Duodenal mucosa (tissue), 2 donors: ENCODE results near the gene ERC1.

ENCODE experiments used
- H3K27ac ChIP-seq: one replicate; pipeline ENCODE4 v1.7.0; 2013; ENCODE audit warnings: low read depth, low read length
- H3K27me3 ChIP-seq, 2 donors: one replicate each; pipeline ENCODE4 v1.7.0; 2013; ENCODE audit warnings: low read length in 2 of 2, control low read depth in 1 of 2; ENCODE audit not compliant: insufficient read depth in 2 of 2, control insufficient read depth in 1 of 2
- H3K36me3 ChIP-seq, 2 donors: one replicate each; pipeline ENCODE4 v1.7.0; 2013; ENCODE audit warnings: low read length in 2 of 2, control low read depth in 1 of 2; ENCODE audit not compliant: insufficient read depth in 2 of 2, control insufficient read depth in 1 of 2
- H3K4me1 ChIP-seq, 2 donors: one replicate each; pipeline ENCODE4 v1.7.0; 2013; ENCODE audit warnings: low read length in 2 of 2, control low read depth in 1 of 2; ENCODE audit not compliant: insufficient read depth in 2 of 2, control insufficient read depth in 1 of 2
- H3K4me3 ChIP-seq, 2 donors: one replicate each; pipeline ENCODE4 v1.7.0; 2013; ENCODE audit warnings: low read length in 2 of 2, low read depth in 1 of 2
- H3K9ac ChIP-seq, 2 donors: one replicate each; pipeline ENCODE4 v1.7.0; 2013; ENCODE audit warnings: low read length in 2 of 2, low read depth in 1 of 2
- H3K9me3 ChIP-seq, 2 donors: one replicate each; pipeline ENCODE4 v1.7.0; 2013; ENCODE audit warnings: low read length in 2 of 2, control low read depth in 1 of 2; ENCODE audit not compliant: control insufficient read depth in 1 of 2

The ERC1 gene

DNA sequence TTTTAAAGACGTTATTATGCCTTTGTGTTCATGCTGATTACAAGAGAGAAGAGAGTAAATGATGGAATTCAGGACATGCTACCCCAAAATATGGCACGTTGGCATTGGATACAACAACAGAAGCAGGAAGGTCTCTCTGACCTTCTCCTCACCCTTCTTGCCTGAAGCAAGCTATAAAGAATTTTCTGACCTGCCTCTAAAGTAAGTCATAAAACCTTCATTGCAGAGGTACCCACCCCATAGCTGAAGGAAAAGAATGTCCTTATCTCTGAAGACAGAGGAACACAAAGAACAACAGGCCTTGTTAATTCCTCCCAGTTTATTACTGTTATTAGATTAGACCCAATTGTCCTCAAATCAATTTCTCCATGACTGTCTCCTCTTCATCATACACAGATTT is 427.1 kb downstream of the ERC1 start:
- no peaks in the 10 kb centered on the region for H3K27me3 ChIP-seq
- no peak overlapping the region for H3K27ac ChIP-seq
- no peaks in the 10 kb centered on the region for H3K4me1 ChIP-seq
- no peak overlapping the region for H3K9ac ChIP-seq
- H3K9me3 ChIP-seq, result peaks cover 4 to 9% of the 10 kb centered on the region in 2 donors
- peaks cover 0 to 2% of the 10 kb centered on the region in 2 donors for H3K36me3 ChIP-seq
- H3K4me3 ChIP-seq, result no peak overlapping the region

DNA sequence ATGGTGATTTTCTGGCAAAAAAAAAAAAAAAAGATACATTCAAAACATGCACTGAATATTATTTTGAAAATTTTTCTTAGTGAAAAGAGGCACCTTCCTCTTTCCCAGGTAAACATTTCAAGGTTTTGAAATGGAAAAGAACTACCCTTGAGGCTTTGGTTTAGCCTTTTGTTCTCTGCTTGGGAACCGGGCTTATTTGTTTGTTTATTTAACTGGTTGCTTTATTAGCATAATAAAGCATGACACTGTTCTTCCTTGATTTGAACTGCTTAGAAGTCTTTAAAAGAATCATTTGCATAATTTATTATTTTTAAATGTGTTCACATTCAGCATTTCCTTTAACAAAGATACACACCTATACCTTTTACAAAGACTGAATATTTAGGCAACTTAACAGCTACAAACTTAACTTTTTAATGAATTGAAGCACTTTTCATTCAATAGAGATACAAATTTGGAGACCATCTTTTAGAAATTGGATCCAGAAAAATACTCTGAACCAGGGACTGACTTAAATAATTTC is 428.9 kb downstream of the ERC1 start:
- peaks cover 0 to 9% of the 10 kb centered on the region in 2 donors for H3K4me1 ChIP-seq
- H3K27me3 ChIP-seq, result no peaks in the 10 kb centered on the region
- no peak overlapping the region for H3K27ac ChIP-seq
- H3K9ac ChIP-seq, result no peak overlapping the region
- peaks cover 0 to 2% of the 10 kb centered on the region in 2 donors for H3K36me3 ChIP-seq
- H3K4me3 ChIP-seq, result no peak overlapping the region
- H3K9me3 ChIP-seq, result peaks cover 4 to 9% of the 10 kb centered on the region in 2 donors

DNA sequence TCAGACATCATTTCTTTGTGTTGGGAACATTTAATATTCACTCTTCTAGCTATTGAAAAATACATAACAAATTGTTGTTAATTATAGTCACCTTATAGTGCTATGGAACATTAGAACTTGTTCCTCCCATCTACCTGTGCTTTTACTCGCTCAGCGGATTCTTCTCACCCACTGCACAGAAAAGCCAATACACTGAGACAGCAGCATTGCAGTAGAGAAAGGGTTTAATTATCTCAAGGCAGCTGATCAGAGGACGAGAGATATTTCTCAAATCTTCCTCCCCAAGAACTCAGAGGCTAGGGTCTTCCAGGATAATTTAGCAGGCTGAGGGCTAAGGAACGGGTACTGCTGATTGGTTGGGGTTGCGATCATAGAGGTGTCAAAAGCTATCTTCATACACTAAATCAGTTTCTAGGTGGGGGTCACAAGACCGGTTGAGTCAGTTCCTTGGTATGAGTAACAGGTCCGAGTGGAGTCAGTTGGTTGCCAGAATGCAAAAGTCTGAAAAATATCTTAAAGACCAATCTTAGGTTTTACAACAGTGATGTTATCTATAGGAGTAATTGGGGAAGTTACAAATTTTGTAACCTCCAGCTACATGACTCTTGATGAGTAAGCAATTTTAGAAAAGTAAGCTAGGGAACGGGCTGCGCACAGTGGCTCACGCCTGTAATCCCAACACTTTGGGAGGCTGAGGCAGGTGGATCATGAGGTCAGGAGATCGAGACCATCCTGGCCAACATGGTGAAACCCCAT is 430.2 kb downstream of the ERC1 start:
- Histone ChIP-seq H3K4me1 (peaks cover 0 to 16% of the 10 kb centered on the region in 2 donors), H3K27ac (no peak overlapping the region), H3K27me3 (no peaks in the 10 kb centered on the region), H3K9ac (no peak overlapping the region), H3K4me3 (peak overlapping the region in 1 of 2 donors; percentile 3), H3K36me3 (peaks cover 0 to 2% of the 10 kb centered on the region in 2 donors), H3K9me3 (peaks cover 4 to 9% of the 10 kb centered on the region in 2 donors)

DNA sequence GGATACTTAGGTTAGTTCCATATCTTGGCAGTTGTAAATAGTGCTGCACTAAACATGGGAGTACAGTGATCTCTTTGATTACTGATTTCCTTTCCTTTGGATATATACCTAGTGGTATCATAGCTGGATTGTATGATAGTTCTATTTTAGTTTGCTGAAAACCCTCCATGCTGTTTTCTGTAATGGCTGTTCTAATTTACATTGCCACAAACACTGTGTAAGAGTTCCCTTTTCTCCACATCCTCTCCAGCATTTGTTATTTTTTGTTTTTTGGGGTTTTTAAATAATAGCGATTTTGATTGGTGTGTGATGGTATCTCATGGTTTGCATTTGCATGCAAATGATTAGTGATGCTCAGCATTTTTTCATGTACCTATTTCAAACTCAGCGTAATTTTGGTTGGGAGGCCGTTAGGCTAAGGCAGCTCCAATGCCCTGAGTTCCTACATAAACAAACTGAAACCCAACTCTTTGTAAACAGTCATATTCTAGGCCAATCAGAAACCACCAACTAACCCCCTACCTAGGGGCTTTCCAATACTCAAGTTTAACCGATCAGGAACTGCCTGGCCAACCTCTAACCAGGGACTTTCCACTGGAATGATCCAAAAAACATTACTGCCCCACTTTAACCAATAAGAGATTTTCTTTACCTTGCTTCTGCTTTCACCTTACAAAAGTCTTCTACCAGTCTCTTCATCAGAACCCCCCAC is 431.7 kb downstream of the ERC1 start:
- H3K27me3 ChIP-seq, result no peaks in the 10 kb centered on the region
- no peak overlapping the region for H3K27ac ChIP-seq
- no peak overlapping the region for H3K4me3 ChIP-seq
- H3K4me1 ChIP-seq, result peaks cover 0 to 16% of the 10 kb centered on the region in 2 donors
- peaks cover 4 to 9% of the 10 kb centered on the region in 2 donors for H3K9me3 ChIP-seq
- no peak overlapping the region for H3K9ac ChIP-seq
- peaks cover 0 to 2% of the 10 kb centered on the region in 2 donors for H3K36me3 ChIP-seq

DNA sequence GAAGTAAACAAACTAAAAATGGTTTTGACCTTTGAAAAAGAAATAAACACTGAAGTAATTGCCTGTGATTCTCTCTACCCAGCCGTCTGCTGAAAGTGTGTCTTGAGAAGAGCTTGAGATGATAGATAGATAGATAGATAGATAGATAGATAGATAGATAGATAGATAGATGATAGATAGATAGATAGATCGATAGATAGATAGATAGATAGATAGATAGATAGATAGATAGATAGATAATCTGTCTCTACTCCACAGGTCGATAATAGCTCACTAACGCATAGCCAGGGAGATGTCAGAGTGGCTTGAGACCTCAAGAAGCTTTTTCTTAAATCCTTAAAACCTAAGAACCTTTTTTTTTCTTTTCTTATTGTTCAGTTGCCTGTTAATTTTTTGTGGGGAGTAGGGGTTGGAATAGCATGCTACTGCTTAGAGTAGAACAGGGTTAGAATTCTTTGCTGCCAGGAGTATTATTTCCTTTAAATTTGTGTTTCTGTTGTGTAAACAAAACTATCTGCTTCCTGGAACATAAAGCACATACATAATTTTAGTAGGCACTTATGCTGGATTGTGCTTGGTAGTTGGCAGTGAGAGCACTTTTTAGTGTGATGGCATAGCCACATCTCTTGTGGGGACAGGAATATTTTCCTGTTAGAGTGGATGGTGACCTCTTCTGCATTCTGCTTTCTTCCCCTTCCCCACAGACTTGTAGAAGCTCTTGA is 433.8 kb downstream of the ERC1 start:
- Histone ChIP-seq H3K27me3 (no peaks in the 10 kb centered on the region), H3K36me3 (peaks cover 0 to 2% of the 10 kb centered on the region in 2 donors), H3K27ac (no peak overlapping the region), H3K9ac (no peak overlapping the region), H3K9me3 (peaks cover 4 to 9% of the 10 kb centered on the region in 2 donors), H3K4me1 (peaks cover 0 to 16% of the 10 kb centered on the region in 2 donors), H3K4me3 (no peak overlapping the region)

DNA sequence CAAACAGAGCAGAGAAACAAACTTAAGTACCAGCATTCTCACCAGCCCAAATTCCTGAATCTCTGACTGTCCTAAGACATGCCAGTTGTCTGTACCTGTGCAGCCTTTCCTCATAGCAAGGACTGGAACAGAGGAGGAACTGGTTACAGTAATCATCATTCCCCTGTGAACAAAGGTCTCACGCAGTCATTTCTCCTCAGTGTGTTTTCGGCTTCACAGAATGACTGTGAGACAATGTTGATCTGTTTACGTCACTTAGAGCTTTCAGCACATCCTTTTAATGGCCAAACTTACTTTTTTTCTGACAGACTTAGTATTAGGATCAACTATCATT is 434.3 kb downstream of the ERC1 start:
- no peaks in the 10 kb centered on the region for H3K27me3 ChIP-seq
- peaks cover 4 to 9% of the 10 kb centered on the region in 2 donors for H3K9me3 ChIP-seq
- peaks cover 0 to 16% of the 10 kb centered on the region in 2 donors for H3K4me1 ChIP-seq
- H3K36me3 ChIP-seq, result peaks cover 0 to 2% of the 10 kb centered on the region in 2 donors
- no peak overlapping the region for H3K27ac ChIP-seq
- H3K9ac ChIP-seq, result no peak overlapping the region
- no peak overlapping the region for H3K4me3 ChIP-seq

DNA sequence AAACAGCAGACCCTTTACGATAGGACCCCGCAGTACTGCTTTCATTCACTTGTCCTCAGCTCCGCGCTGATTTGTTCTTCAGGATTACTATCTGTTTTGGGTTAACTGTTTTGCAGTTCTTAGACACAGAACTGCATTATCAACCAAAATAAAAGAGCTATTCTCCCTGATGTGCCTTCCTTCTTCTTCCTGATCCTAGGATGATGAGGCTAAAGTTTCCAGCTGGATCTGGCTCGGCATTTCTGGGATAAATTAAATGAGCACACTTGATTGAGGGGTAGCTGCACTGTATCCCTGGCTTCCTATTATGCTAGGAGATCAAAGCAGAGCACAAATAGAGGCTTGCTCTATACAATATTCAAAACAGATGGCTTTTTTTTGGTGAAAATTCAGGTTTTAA is 437.6 kb downstream of the ERC1 start:
- H3K4me1 ChIP-seq, result peaks cover 0 to 16% of the 10 kb centered on the region in 2 donors
- no peak overlapping the region for H3K27ac ChIP-seq
- H3K27me3 ChIP-seq, result no peaks in the 10 kb centered on the region
- H3K9me3 ChIP-seq, result no peaks in the 10 kb centered on the region
- no peaks in the 10 kb centered on the region for H3K36me3 ChIP-seq
- H3K4me3 ChIP-seq, result no peak overlapping the region
- no peak overlapping the region for H3K9ac ChIP-seq

DNA sequence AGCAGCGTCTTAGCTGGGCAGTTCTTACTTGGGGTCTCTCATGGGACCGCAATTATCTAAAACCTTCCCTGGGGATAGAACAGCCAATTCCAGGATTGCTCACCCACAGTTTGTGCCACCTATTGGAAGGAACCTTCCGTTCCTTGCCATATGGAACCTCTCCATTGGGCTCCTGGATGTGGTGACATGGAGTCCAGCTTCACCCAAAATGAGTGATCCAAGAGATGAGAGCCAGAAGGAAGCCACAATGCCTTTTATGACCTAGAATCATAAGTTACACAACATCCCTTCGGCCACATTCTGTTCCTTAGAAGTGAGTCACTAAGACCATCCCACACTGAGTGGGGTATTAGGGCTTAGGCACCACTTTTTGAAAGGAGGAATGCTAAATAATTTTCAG is 439.0 kb downstream of the ERC1 start:
- no peaks in the 10 kb centered on the region for H3K9me3 ChIP-seq
- no peak overlapping the region for H3K4me3 ChIP-seq
- no peaks in the 10 kb centered on the region for H3K36me3 ChIP-seq
- no peaks in the 10 kb centered on the region for H3K27me3 ChIP-seq
- no peak overlapping the region for H3K27ac ChIP-seq
- H3K9ac ChIP-seq, result no peak overlapping the region
- peaks cover 4 to 12% of the 10 kb centered on the region in 2 donors for H3K4me1 ChIP-seq

DNA sequence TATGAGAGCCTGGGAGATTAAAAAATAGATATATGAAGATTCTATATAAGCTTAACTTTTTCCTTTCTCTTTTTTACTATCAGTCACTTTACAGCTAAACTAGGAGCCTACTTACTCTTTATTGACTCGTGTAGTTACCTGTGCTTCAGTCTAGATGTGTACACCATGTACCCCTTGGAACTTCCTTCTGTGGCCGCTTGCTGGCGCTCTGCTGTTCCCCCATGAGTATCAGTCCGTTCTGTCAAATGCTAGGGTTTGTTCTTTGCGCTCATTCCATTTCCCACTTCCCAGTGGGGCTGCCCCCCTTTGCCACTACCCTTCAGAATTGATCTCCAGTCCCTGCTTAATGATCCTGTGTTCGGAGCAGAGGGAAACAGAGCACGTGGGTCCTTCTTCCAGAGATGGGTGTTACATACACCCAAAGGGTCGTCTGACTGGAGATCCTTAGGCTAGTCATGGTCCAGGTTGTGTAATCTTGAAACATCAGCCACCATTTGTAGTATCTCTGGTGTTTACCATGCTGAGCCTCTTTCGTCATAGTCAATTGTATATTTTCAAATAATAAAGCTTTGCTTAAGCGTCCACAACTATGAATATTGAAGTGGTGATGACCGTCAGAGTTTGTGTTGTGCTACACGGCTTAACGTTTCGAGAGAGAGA is 443.4 kb downstream of the ERC1 start:
- Histone ChIP-seq H3K4me1 (peaks cover 11 to 16% of the 10 kb centered on the region in 2 donors), H3K36me3 (no peaks in the 10 kb centered on the region), H3K9ac (no peak overlapping the region), H3K9me3 (no peaks in the 10 kb centered on the region), H3K4me3 (no peak overlapping the region), H3K27me3 (no peaks in the 10 kb centered on the region), H3K27ac (no peak overlapping the region)
